ENCODE measurements around the gene USHBP1.
A peak's percentile ranks its signal among the peaks of the same experiment; 100 is the strongest.

DNA sequence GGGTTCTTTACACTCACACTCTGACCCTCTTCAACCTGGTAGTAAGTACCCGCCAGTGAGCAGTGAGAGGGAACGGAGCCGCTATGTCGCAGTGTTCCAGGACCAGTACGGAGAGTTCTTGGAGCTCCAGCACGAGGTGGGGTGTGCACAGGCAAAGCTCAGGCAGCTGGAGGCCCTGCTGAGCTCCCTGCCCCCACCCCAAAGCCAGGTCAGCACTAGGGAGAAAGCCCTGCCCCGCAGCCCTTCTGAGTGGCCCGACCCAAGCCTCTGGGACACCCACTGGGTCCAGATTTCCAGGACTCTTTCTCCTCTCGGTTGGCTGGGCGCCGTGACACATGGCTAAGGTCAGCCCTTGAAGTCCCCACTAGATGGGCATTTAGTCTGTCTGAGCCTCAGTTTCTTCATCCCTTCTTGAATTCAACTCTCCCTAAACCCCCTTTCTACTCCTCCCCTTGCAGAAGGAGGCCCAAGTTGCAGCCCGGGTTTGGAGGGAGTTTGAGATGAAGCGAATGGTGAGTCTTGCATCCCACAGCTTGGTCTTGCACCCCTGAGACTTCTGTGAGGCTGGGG lies 36.7 kb downstream of the USHBP1 start:
- TF ChIP-seq, protein P1, sequence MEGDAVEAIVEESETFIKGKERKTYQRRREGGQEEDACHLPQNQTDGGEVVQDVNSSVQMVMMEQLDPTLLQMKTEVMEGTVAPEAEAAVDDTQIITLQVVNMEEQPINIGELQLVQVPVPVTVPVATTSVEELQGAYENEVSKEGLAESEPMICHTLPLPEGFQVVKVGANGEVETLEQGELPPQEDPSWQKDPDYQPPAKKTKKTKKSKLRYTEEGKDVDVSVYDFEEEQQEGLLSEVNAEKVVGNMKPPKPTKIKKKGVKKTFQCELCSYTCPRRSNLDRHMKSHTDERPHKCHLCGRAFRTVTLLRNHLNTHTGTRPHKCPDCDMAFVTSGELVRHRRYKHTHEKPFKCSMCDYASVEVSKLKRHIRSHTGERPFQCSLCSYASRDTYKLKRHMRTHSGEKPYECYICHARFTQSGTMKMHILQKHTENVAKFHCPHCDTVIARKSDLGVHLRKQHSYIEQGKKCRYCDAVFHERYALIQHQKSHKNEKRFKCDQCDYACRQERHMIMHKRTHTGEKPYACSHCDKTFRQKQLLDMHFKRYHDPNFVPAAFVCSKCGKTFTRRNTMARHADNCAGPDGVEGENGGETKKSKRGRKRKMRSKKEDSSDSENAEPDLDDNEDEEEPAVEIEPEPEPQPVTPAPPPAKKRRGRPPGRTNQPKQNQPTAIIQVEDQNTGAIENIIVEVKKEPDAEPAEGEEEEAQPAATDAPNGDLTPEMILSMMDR (IDR thresholded peaks at IDR 0.05) = no peak
- peak in 1 of 2 donors; percentile 48 for TF ChIP-seq POLR2A (IDR thresholded peaks at IDR 0.05)

Data from thyroid gland (tissue), 4 donors.